ENCODE data around the gene TMEM53. TPM values are rescaled to one million over a fixed set of nuclear protein-coding genes. Genes with fewer than 3 reads are reported as not detected.

Gene TMEM53
- total RNA-seq, 2 experiments from 2014 or later: 4.3 to 5.5 TPM

DNA sequence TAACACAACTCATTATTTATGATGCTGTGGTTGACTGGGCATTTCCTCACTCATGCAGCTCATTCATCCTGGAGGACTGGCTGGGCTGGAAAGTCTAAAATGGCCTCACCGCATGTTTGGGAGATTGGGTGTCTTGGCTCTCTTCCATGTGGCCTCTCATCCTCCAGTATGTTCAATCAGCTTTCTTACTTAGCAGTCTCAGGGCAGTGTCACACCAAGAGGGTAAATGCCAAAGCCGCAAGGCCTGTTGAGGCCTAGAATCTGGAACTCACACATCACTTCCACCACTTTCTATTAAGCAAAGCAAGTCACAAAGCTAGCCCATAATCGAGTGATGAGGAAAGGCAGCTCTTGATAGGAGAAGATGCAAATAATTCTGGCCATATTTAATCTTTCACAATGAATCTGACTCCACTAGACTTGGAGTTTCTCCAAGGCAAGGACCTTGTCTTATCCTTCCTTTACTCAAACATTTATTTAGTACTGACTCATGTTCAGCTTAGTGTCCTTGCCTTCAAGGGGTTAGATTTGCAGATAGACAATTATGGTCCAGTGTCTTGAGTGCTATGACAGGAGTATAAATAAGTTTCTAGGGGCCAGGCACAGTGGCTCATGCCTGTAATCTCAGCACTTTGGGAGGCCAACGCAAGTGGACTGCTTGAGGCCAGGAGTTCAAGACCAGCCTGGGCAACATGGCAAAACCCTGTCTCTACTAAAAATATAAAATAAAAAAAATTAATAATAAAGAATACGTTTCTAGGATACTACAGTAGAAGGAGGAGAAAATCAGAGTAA, 45.1 kb downstream of the TMEM53 start:
- H3K9me3 Mint-ChIP-seq (ENCODE audit: low read depth): no peaks in the 10 kb centered on the region
- H3K4me1 Mint-ChIP-seq: peaks cover 25% of the 10 kb centered on the region
- ATAC-seq (no peak), DNase-seq (no peak)
- POLR2A ChIA-PET: no interaction called here
- CTCF ChIA-PET: interaction anchor here (0.6 to 1.1 kb wide), 2 partner anchors 24 to 1006 kb away, joined by 3 to 4 read pairs; no protein-coding TSS in a partner anchor
- H3K27me3 Mint-ChIP-seq: no peaks in the 10 kb centered on the region
- intact Hi-C loops (cut with DNase I, micrococcal nuclease): no loop called here
- no peak overlapping the region for H3K4me3 Mint-ChIP-seq
- no peak overlapping the region for H3K27ac Mint-ChIP-seq
- H3K36me3 Mint-ChIP-seq (ENCODE audit: low read depth): peaks cover 11% of the 10 kb centered on the region

DNA sequence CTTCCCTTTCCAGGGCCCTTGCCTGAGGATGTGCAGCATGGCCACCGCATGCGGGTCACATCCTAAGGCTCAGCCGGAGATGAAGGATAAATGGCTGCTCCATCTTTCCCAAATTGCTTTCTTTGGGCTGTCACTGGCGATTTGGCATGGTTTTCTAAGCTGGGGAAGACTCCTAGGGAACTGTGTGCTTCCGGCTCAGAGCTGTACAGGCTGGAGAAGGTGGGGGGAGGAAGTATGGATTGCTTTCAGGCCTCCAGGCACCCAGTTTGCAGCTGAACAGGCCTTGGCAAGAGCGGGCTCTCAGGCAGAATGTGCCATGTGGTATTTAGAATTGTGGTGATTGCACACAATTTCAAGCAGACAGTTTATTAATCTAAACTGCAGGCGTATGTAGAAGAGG, 48.9 kb downstream of the TMEM53 start:
- ATAC-seq: no peak
- intact Hi-C loops (cut with DNase I, micrococcal nuclease): no loop called here

DNA sequence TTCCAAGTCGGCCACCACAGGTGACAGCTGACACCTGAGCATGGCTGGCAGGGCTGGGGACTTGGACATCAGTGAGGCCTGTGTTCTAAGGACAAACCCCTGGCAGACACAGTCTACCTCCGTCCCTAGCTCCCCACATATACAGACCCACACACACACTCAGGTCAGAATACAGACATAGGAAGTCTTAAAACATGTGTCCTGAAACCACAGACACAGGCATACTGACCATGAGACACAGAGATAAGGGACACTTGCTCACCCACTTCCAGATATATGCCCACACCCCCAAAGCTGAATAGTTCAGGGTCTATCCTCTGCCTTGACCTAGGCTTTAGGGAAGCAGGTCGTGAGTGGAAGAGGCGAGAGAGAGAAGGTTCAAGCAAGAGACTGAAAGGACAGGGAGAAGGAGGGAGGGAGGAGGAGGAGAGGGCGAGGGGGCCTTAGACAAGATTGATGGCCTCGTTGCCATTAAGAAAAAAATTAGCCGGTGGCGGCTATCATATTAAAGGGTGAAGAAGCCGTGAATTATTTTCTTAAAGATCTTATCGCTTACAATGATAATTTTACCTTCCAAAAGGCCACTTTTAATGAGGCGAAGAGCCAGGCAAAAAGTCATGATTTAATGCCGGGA, 49.9 kb downstream of the TMEM53 start:
- H3K4me3 Mint-ChIP-seq: no peak overlapping the region
- DNase-seq (no peak), ATAC-seq (no peak)
- intact Hi-C loops (cut with DNase I, micrococcal nuclease): no loop called here
- no peaks in the 10 kb centered on the region for H3K27me3 Mint-ChIP-seq
- POLR2A ChIA-PET: no interaction called here
- H3K4me1 Mint-ChIP-seq: no peaks in the 10 kb centered on the region
- CTCF ChIA-PET: no interaction called here
- H3K27ac Mint-ChIP-seq: no peak overlapping the region
- H3K9me3 Mint-ChIP-seq (ENCODE audit: low read depth): no peaks in the 10 kb centered on the region
- H3K36me3 Mint-ChIP-seq (ENCODE audit: low read depth): no peaks in the 10 kb centered on the region

More for the DNA sequence above, 48.9 kb downstream of the TMEM53 start:
- peaks cover under 1% of the 10 kb centered on the region for H3K4me1 Mint-ChIP-seq
- no peaks in the 10 kb centered on the region for H3K36me3 Mint-ChIP-seq (ENCODE audit: low read depth)
- H3K27me3 Mint-ChIP-seq: no peaks in the 10 kb centered on the region
- DNase-seq: no peak
- CTCF ChIA-PET: no interaction called here
- H3K4me3 Mint-ChIP-seq: no peak overlapping the region
- no peak overlapping the region for H3K27ac Mint-ChIP-seq
- POLR2A ChIA-PET: interaction anchor here (0.6 kb wide), 1 partner anchor 18 kb away, joined by 3 read pairs; no protein-coding TSS in a partner anchor
- H3K9me3 Mint-ChIP-seq (ENCODE audit: low read depth): no peaks in the 10 kb centered on the region

DNA sequence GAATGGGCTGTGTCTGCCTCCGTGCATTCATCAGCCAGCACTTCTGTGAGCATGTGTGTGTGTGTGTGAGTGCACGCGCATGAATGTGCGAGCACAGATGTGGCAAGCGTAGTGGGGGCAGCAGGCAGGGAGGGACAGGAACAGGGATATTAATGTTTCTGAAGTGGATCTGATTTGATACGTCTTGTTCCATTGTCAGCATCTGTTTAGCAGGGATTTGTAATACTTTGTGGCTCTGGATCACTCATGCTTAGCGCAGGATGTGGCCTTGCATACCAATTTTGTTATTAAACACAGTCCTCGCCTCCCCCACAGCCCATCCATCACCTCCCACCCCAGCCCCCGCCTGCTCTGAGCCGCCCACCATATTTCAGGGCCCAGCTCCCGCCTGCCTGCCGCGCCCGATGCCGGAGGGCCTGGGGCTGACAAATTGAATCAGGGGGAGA, 52.4 kb downstream of the TMEM53 start:
- Mint-ChIP-seq H3K9me3 (ENCODE audit: low read depth) (no peaks in the 10 kb centered on the region), H3K4me3 (no peak overlapping the region), H3K27ac (no peak overlapping the region), H3K4me1 (no peaks in the 10 kb centered on the region), H3K36me3 (ENCODE audit: low read depth) (no peaks in the 10 kb centered on the region), H3K27me3 (no peaks in the 10 kb centered on the region)
- ChIA-PET CTCF (no interaction called here), POLR2A (no interaction called here)
- ATAC-seq: no peak
- no peak for DNase-seq
- intact Hi-C loops (cut with DNase I, micrococcal nuclease): no loop called here

- Mint-ChIP-seq H3K4me3 (no peak overlapping the region), H3K36me3 (ENCODE audit: low read depth) (no peaks in the 10 kb centered on the region), H3K27me3 (no peaks in the 10 kb centered on the region), H3K27ac (no peak overlapping the region), H3K9me3 (ENCODE audit: low read depth) (no peaks in the 10 kb centered on the region), H3K4me1 (no peaks in the 10 kb centered on the region)
- ATAC-seq (no peak), DNase-seq (no peak)
- ChIA-PET POLR2A (interaction anchor here (0.6 kb wide), 1 partner anchor 595 kb away, joined by 3 read pairs; no protein-coding TSS in a partner anchor), CTCF (interaction anchor here (0.6 to 1.2 kb wide), 2 partner anchors 11 to 739 kb away, joined by 3 to 4 read pairs; no protein-coding TSS in a partner anchor)
- intact Hi-C loops (cut with DNase I, micrococcal nuclease): no loop called here
Observed at GRCh38 chr1:44620072-44620471, 54.2 kb downstream of the TMEM53 start.

DNA sequence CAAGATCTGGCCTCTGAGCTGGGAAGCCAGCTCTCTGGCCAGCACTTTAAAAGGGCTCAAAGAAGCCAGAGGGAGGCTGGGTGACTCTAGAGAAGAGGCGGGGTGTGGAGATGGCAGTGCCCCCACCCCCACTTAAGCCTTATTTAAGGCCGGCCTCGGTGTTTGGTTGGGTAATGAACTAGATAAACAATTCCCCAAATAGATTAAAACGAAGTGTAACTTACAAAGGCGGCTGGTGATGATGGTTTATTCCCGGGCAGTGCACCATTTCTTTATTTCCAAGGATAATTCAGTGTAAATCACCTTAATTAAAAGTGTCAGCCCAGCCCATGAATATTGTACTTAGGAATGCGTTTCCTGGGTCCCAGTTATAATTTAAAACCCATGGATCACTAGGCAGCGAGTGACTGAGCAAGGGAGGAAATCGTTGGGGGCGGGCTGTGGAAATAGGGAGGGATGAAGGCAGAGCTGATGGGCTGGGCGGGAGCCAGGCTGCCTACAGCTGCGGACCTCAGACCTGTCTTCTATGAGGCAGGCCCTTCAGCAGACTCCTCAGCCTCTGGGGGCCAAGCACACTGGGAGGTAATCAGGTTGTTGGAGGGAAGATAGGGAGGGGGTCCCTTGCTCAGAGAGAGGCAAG, 54.9 kb downstream of the TMEM53 start:
- DNase-seq: no peak
- Mint-ChIP-seq H3K4me3 (no peak overlapping the region), H3K27me3 (no peaks in the 10 kb centered on the region), H3K36me3 (ENCODE audit: low read depth) (no peaks in the 10 kb centered on the region), H3K9me3 (ENCODE audit: low read depth) (no peaks in the 10 kb centered on the region), H3K27ac (no peak overlapping the region), H3K4me1 (no peaks in the 10 kb centered on the region)
- CTCF ChIA-PET: interaction anchor here (0.6 to 1.1 kb wide), 2 partner anchors 33 to 544 kb away, joined by 3 to 7 read pairs; no protein-coding TSS in a partner anchor
- ATAC-seq: no peak
- POLR2A ChIA-PET: interaction anchor here (0.7 kb wide), 1 partner anchor 299 kb away, joined by 3 read pairs; no protein-coding TSS in a partner anchor
- intact Hi-C loops (cut with DNase I, micrococcal nuclease): no loop called here

DNA sequence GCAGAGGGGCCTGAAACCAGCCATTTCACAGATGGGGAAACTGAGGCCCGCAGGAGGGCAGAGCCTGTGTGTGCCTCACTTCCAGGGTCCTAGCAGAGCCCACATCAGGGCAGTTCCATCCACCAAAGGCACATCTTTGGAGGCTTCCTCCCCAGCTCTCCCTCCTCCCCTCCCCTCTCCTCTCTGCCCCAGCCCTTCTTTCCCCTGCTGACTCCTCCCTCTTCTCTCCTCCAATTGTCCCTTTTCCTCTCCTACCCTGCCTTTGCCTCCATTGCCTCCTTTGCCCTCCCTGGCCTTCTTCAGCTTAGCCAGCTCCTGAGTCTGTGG, 56.6 kb downstream of the TMEM53 start:
- intact Hi-C loops (cut with DNase I, micrococcal nuclease): no loop called here
- no peaks in the 10 kb centered on the region for H3K27me3 Mint-ChIP-seq
- ATAC-seq: no peak
- ChIA-PET POLR2A (no interaction called here), CTCF (no interaction called here)
- H3K9me3 Mint-ChIP-seq (ENCODE audit: low read depth): no peaks in the 10 kb centered on the region
- no peaks in the 10 kb centered on the region for H3K4me1 Mint-ChIP-seq
- no peak overlapping the region for H3K27ac Mint-ChIP-seq
- DNase-seq: no peak
- no peak overlapping the region for H3K4me3 Mint-ChIP-seq
- no peaks in the 10 kb centered on the region for H3K36me3 Mint-ChIP-seq (ENCODE audit: low read depth)

GRCh38 chr1:44616991-44617702, 57.1 kb downstream of the TMEM53 start:
- no peak for ATAC-seq
- intact Hi-C loops (cut with DNase I, micrococcal nuclease): no loop called here
- no peak overlapping the region for H3K4me3 Mint-ChIP-seq
- no peak for DNase-seq
- no peaks in the 10 kb centered on the region for H3K4me1 Mint-ChIP-seq
- H3K9me3 Mint-ChIP-seq (ENCODE audit: low read depth): no peaks in the 10 kb centered on the region
- CTCF ChIA-PET: no interaction called here
- H3K27me3 Mint-ChIP-seq: no peaks in the 10 kb centered on the region
- H3K36me3 Mint-ChIP-seq (ENCODE audit: low read depth): no peaks in the 10 kb centered on the region
- H3K27ac Mint-ChIP-seq: no peak overlapping the region
- POLR2A ChIA-PET: no interaction called here

DNA sequence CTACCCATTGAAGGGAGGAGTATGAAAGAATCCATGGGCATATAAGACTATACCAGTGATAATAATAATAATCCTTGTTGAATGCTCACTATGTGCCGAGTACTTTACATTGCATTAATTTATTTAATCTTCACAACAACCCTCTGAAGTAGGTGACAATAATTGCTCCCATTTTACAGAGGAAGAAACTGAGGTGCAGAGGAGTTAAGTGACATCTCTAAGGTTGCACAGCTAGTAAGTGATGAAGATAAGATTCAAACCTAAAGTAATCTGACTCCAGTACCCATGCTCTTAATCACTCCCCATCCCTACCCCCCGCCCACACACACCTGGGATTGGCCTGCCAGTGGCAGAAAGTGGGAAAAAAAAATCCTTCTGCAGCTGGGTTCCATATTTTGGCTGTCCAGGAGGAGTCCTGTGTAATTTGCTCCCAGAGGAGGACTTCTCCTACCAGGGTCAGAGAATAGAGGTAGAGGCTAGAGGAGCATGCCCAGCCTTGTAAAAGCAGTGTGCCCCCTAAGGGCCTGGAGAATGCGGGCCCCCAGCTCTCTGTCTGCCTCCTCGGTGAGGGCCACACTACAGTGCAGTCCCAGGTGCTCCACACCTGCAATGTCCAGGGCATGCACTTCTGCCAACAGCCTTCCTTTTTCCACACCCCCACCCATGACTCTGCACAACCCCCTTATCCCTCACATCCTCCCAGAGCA, 57.8 kb downstream of the TMEM53 start:
- no peak overlapping the region for H3K27ac Mint-ChIP-seq
- intact Hi-C loops (cut with DNase I, micrococcal nuclease): no loop called here
- no peak for DNase-seq
- CTCF ChIA-PET: interaction anchor here (1.6 kb wide), 1 partner anchor 36 kb away, joined by 6 read pairs; no protein-coding TSS in a partner anchor
- ATAC-seq: no peak
- no peak overlapping the region for H3K4me3 Mint-ChIP-seq
- POLR2A ChIA-PET: no interaction called here
- no peaks in the 10 kb centered on the region for H3K27me3 Mint-ChIP-seq
- no peaks in the 10 kb centered on the region for H3K4me1 Mint-ChIP-seq
- H3K9me3 Mint-ChIP-seq (ENCODE audit: low read depth): no peaks in the 10 kb centered on the region
- H3K36me3 Mint-ChIP-seq (ENCODE audit: low read depth): no peaks in the 10 kb centered on the region

GRCh38 chr1:44613941-44614340, 60.3 kb downstream of the TMEM53 start:
- H3K27ac Mint-ChIP-seq: no peak overlapping the region
- DNase-seq (no peak), ATAC-seq (no peak)
- no peaks in the 10 kb centered on the region for H3K27me3 Mint-ChIP-seq
- H3K9me3 Mint-ChIP-seq (ENCODE audit: low read depth): no peaks in the 10 kb centered on the region
- no peaks in the 10 kb centered on the region for H3K4me1 Mint-ChIP-seq
- ChIA-PET POLR2A (interaction anchor here (0.5 kb wide), 1 partner anchor 17 kb away, joined by 5 read pairs; no protein-coding TSS in a partner anchor), CTCF (interaction anchor here (0.7 kb wide), 1 partner anchor 166 kb away, joined by 4 read pairs; no protein-coding TSS in a partner anchor)
- no peaks in the 10 kb centered on the region for H3K36me3 Mint-ChIP-seq (ENCODE audit: low read depth)
- H3K4me3 Mint-ChIP-seq: no peak overlapping the region
- intact Hi-C loops (cut with DNase I, micrococcal nuclease): no loop called here

DNA sequence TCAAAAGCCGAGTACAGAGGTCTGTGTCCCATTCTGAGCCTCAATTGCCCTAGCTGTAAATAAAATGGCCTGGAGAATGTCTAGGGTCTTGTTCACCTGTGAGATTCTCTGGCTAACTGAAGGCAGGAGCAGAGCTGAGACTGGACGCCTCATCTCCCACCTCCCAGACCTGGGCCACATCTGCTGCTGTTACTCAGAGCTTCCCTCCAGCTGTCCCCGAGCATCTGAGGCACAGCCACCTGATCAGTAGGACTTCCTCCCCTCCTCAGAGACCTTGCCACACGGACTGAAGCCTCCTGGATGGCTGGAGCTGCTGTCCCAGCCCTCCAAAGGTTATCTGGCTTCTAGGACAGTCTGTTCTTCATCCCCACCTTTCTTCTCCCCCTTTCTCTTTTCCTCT, 62.4 kb downstream of the TMEM53 start:
- Mint-ChIP-seq H3K4me1 (no peaks in the 10 kb centered on the region), H3K36me3 (ENCODE audit: low read depth) (no peaks in the 10 kb centered on the region), H3K4me3 (no peak overlapping the region), H3K27me3 (no peaks in the 10 kb centered on the region), H3K9me3 (ENCODE audit: low read depth) (no peaks in the 10 kb centered on the region), H3K27ac (no peak overlapping the region)
- DNase-seq (no peak), ATAC-seq (no peak)
- intact Hi-C loops (cut with DNase I, micrococcal nuclease): no loop called here
- CTCF ChIA-PET: interaction anchor here (0.9 to 1.8 kb wide), 3 partner anchors 12 to 41 kb away, joined by 3 to 10 read pairs (median 3); no protein-coding TSS in a partner anchor
- POLR2A ChIA-PET: interaction anchor here (0.6 kb wide), 2 partner anchors 15 to 550 kb away, joined by 3 to 4 read pairs; no protein-coding TSS in a partner anchor

Measured in activated CD4-positive, alpha-beta T cell treated with anti-CD3 and anti-CD28 coated beads for 36 hours (primary cell).